Right lobe of liver (tissue), 4 donors: Measurements from ENCODE around the gene PVRIG.
"Not testable (repeated sequence)": the region's sequence is repeated elsewhere in the genome, so short reads cannot be mapped to it uniquely, and the experiment has no call there.

ENCODE experiments used
- POLR2A ChIP-seq: fragments of 450-650 bp; IDR thresholded peaks from one replicate; pipeline ENCODE4 v1.6.1; 2017; ENCODE audit warnings: antibody characterized with exemption, mild to moderate bottlenecking
- TF ChIP-seq, protein P1 (sequence below), 4 donors: fragments of 200-600 bp in 3 of 4; fragments of 450-650 bp in 1 of 4; IDR thresholded peaks; one replicate each; pipeline versions ENCODE4 v1.5.1 to v1.8.0; 2016 to 2022; ENCODE audit warnings: antibody characterized with exemption in 4 of 4, mild to moderate bottlenecking in 2 of 4
- donor health status: DM: no; HTN: no; CAD: no.
- donor health status: DM: no; HTN: no; CAD: no.
- donor health status: DM: no; HTN: yes; CAD: no.

GRCh38 chr7:100246121-100246864 lies 26.5 kb downstream of the PVRIG start:
- TF ChIP-seq, protein P1, sequence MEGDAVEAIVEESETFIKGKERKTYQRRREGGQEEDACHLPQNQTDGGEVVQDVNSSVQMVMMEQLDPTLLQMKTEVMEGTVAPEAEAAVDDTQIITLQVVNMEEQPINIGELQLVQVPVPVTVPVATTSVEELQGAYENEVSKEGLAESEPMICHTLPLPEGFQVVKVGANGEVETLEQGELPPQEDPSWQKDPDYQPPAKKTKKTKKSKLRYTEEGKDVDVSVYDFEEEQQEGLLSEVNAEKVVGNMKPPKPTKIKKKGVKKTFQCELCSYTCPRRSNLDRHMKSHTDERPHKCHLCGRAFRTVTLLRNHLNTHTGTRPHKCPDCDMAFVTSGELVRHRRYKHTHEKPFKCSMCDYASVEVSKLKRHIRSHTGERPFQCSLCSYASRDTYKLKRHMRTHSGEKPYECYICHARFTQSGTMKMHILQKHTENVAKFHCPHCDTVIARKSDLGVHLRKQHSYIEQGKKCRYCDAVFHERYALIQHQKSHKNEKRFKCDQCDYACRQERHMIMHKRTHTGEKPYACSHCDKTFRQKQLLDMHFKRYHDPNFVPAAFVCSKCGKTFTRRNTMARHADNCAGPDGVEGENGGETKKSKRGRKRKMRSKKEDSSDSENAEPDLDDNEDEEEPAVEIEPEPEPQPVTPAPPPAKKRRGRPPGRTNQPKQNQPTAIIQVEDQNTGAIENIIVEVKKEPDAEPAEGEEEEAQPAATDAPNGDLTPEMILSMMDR (IDR thresholded peaks at IDR 0.05): not testable (repeated sequence)
- not testable (repeated sequence) for TF ChIP-seq POLR2A
